ENCODE data around the gene SSPN.

The SSPN gene

GRCh38 chr12:26226122-26226521 is 30.7 kb downstream of the SSPN start:
- no peak overlapping the region for H3K27ac ChIP-seq
- no peaks in the 10 kb centered on the region for H3K36me3 ChIP-seq
- no peaks in the 10 kb centered on the region for H3K9me3 ChIP-seq (ENCODE audit: severe bottlenecking)
- TF ChIP-seq, protein P1, sequence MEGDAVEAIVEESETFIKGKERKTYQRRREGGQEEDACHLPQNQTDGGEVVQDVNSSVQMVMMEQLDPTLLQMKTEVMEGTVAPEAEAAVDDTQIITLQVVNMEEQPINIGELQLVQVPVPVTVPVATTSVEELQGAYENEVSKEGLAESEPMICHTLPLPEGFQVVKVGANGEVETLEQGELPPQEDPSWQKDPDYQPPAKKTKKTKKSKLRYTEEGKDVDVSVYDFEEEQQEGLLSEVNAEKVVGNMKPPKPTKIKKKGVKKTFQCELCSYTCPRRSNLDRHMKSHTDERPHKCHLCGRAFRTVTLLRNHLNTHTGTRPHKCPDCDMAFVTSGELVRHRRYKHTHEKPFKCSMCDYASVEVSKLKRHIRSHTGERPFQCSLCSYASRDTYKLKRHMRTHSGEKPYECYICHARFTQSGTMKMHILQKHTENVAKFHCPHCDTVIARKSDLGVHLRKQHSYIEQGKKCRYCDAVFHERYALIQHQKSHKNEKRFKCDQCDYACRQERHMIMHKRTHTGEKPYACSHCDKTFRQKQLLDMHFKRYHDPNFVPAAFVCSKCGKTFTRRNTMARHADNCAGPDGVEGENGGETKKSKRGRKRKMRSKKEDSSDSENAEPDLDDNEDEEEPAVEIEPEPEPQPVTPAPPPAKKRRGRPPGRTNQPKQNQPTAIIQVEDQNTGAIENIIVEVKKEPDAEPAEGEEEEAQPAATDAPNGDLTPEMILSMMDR (IDR thresholded peaks at IDR 0.05; ENCODE audit: low read depth, low read length) = no peak
- H3K4me3 ChIP-seq (ENCODE audit: low read depth, low read length) = no peak overlapping the region
- H3K27me3 ChIP-seq (ENCODE audit: insufficient read depth, low read depth, severe bottlenecking) = no peaks in the 10 kb centered on the region
- DNase-seq = no peak

DNA sequence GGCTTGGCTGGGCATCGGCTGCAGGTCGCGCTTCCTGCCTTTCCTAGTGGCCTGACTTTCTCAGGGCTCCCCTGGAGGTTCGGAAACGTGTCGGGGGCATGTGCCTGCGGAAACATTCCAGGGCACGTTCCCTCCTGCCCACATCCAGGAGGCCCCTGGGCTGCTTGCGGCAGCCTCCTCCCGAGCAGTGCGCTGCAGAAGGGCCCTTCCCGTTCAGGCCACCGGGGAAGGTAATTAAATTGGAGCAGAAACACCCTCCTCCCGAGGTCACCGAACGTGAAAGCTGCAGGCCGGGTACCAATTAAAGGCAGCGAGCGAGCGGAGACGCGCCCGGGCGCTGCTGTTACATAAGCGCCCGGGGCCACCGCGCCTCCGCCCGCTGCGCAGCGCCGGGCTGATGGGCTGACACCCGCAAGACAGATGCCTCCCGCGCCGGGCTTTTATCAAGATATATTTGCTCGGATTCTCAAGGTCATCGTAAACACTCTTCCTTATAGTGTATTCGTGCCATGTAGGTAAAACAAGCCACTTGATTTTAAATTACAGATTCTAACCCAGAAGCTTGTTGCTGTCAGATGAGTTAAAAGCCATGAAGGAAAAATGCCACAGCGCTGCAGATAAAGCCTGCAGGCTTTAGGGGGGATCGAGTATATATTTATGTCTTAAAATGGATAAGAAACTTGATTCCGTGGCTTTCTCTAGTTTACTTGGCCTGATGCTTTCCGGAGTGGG is 31.4 kb downstream of the SSPN start:
- Histone ChIP-seq H3K36me3 (no peaks in the 10 kb centered on the region), H3K4me3 (ENCODE audit: low read depth, low read length) (no peak overlapping the region), H3K27ac (no peak overlapping the region), H3K9me3 (ENCODE audit: severe bottlenecking) (no peaks in the 10 kb centered on the region), H3K27me3 (ENCODE audit: insufficient read depth, low read depth, severe bottlenecking) (no peaks in the 10 kb centered on the region)
- TF ChIP-seq, protein P1 (IDR thresholded peaks at IDR 0.05; ENCODE audit: low read depth, low read length) = no peak
- DNase-seq = no peak

GRCh38 chr12:26227361-26227745 is 32.0 kb downstream of the SSPN start:
- Histone ChIP-seq H3K9me3 (ENCODE audit: severe bottlenecking) (no peaks in the 10 kb centered on the region), H3K4me3 (ENCODE audit: low read depth, low read length) (no peak overlapping the region), H3K36me3 (no peaks in the 10 kb centered on the region), H3K27ac (no peak overlapping the region), H3K27me3 (ENCODE audit: insufficient read depth, low read depth, severe bottlenecking) (no peaks in the 10 kb centered on the region)
- TF ChIP-seq, protein P1 (IDR thresholded peaks at IDR 0.05; ENCODE audit: low read depth, low read length) = no peak
- no peak for DNase-seq

DNA sequence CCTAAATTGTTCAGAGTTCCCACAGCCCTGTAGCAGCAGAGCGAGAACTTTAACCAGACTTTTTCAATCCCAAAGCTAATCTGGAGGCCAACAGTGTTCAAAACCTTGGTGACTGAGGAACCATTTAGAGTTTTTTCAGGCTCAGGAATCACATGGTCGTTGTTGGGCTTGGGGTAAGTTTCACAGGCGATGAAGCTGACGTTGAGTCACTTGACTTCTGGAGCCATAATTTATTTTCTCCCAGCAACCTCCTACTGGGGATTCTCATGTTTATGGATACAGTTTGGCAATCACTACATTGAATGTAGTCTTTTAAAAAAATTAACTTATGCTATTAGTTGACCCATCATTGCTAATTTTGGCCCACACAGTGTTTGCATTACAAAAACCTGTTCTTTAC is 34.5 kb downstream of the SSPN start:
- H3K27ac ChIP-seq = no peak overlapping the region

GRCh38 chr12:26231470-26231869 is 36.1 kb downstream of the SSPN start:
- TF ChIP-seq, protein P1 (IDR thresholded peaks at IDR 0.05; ENCODE audit: low read depth, low read length) = no peak
- H3K36me3 ChIP-seq = no peaks in the 10 kb centered on the region
- no peaks in the 10 kb centered on the region for H3K27me3 ChIP-seq (ENCODE audit: insufficient read depth, low read depth, severe bottlenecking)
- DNase-seq = no peak
- no peaks in the 10 kb centered on the region for H3K9me3 ChIP-seq (ENCODE audit: severe bottlenecking)
- no peak overlapping the region for H3K4me3 ChIP-seq (ENCODE audit: low read depth, low read length)
- H3K27ac ChIP-seq = no peak overlapping the region

More for the DNA sequence above, 34.5 kb downstream of the SSPN start:
- H3K9me3 ChIP-seq (ENCODE audit: severe bottlenecking) = no peaks in the 10 kb centered on the region
- DNase-seq = no peak
- no peak overlapping the region for H3K4me3 ChIP-seq (ENCODE audit: low read depth, low read length)
- H3K36me3 ChIP-seq = no peaks in the 10 kb centered on the region
- no peaks in the 10 kb centered on the region for H3K27me3 ChIP-seq (ENCODE audit: insufficient read depth, low read depth, severe bottlenecking)
- TF ChIP-seq, protein P1 (IDR thresholded peaks at IDR 0.05; ENCODE audit: low read depth, low read length) = no peak

- Histone ChIP-seq H3K36me3 (no peaks in the 10 kb centered on the region), H3K9me3 (ENCODE audit: severe bottlenecking) (no peaks in the 10 kb centered on the region), H3K27me3 (ENCODE audit: insufficient read depth, low read depth, severe bottlenecking) (no peaks in the 10 kb centered on the region), H3K4me3 (ENCODE audit: low read depth, low read length) (no peak overlapping the region), H3K27ac (no peak overlapping the region)
- TF ChIP-seq, protein P1 (IDR thresholded peaks at IDR 0.05; ENCODE audit: low read depth, low read length) = no peak
- DNase-seq = no peak
Observed at GRCh38 chr12:26231921-26232320, 36.5 kb downstream of the SSPN start.

Measured in WERI-Rb-1 (cell line).